Thymus (tissue), 14 donors: ENCODE data around the gene TERF2IP. TPM values are rescaled to one million over a fixed set of nuclear protein-coding genes. Genes with fewer than 3 reads are reported as not detected.

Experiments
- DNase-seq, 9 donors: peaks; one replicate each; pipeline ENCODE4 v3.0.0-alpha.2; 2013; ENCODE audit warnings: low spot score in 9 of 9, low read depth in 6 of 9, missing footprints in 1 of 9
- H3K27ac ChIP-seq, 2 donors: one replicate each; pipeline ENCODE4 v1.5.1; 2013; ENCODE audit warnings: control low read depth in 1 of 2, low read depth in 1 of 2, low read length in 1 of 2, mild to moderate bottlenecking in 1 of 2, moderate library complexity in 1 of 2
- H3K27me3 ChIP-seq, 2 donors: one replicate each; pipeline ENCODE4 v1.5.1; 2013; ENCODE audit warnings: low read length in 1 of 2; ENCODE audit not compliant: control insufficient read depth in 2 of 2, insufficient read depth in 1 of 2
- H3K36me3 ChIP-seq, 2 donors: one replicate each; pipeline ENCODE4 v1.5.1; 2013; ENCODE audit warnings: low read length in 1 of 2, mild to moderate bottlenecking in 1 of 2, moderate library complexity in 1 of 2; ENCODE audit not compliant: control insufficient read depth in 2 of 2, insufficient read depth in 2 of 2
- H3K4me1 ChIP-seq, 2 donors: one replicate each; pipeline ENCODE4 v1.5.1; 2013; ENCODE audit warnings: low read length in 2 of 2; ENCODE audit not compliant: control insufficient read depth in 2 of 2, insufficient read depth in 2 of 2
- H3K4me3 ChIP-seq, 2 donors: one replicate each; pipeline ENCODE4 v1.5.1; 2013; ENCODE audit warnings: low read length in 2 of 2, control low read depth in 1 of 2, mild to moderate bottlenecking in 1 of 2
- H3K9me3 ChIP-seq, 2 donors: one replicate each; pipeline ENCODE4 v1.5.1; 2013; ENCODE audit warnings: low read length in 1 of 2, mild to moderate bottlenecking in 1 of 2; ENCODE audit not compliant: control insufficient read depth in 2 of 2, insufficient read depth in 1 of 2
- WGBS: extraction: QIAGEN DNeasy Blood & Tissue Kit; methylation state at CpG from one replicate; pipeline ENCODE4 v1.1.7; 2013; 5-methylcytosine and 5-hydroxymethylcytosine counted together
- long read RNA-seq, 10 donors: transcript quantifications; one replicate each; lab custom pipeline, GENCODE V29; 2026
- polyA plus RNA-seq: library from polyadenylated mRNA; stranded (reverse); fragments of 200-250 nt; gene quantifications from one replicate; pipeline ENCODE4 v1.2.3, GENCODE V29; 2013
- total RNA-seq: library from RNA; stranded (reverse); fragments of 120-200 nt; gene quantifications from one replicate; pipeline ENCODE4 v1.2.4, GENCODE V29; 2013
- donor health status: healthy.

Gene TERF2IP, protein sequence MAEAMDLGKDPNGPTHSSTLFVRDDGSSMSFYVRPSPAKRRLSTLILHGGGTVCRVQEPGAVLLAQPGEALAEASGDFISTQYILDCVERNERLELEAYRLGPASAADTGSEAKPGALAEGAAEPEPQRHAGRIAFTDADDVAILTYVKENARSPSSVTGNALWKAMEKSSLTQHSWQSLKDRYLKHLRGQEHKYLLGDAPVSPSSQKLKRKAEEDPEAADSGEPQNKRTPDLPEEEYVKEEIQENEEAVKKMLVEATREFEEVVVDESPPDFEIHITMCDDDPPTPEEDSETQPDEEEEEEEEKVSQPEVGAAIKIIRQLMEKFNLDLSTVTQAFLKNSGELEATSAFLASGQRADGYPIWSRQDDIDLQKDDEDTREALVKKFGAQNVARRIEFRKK
- total RNA-seq, result 82.2 TPM
- 103 TPM for polyA plus RNA-seq
- long read RNA-seq, donor 1, transcript TERF2IP-201 (3 exons, 2,118 nt), result major isoform, 9 of 9 reads
- long read RNA-seq, donor 1, partial matches to known transcripts, result 0 of 9 reads
- long read RNA-seq, donor 1, other reads (novel, unspliced or antisense), result 0 of 9 reads
- long read RNA-seq, donor 2, result 0 reads
- long read RNA-seq, donor 3, transcript TERF2IP-201 (3 exons, 2,118 nt), result major isoform, 109 of 117 reads
- long read RNA-seq, donor 3, partial matches to known transcripts, result 7 of 117 reads
- long read RNA-seq, donor 3, other reads (novel, unspliced or antisense), result 0 of 117 reads
- long read RNA-seq, donor 4, transcript TERF2IP-201 (3 exons, 2,118 nt), result major isoform, 53 of 53 reads
- long read RNA-seq, donor 4, partial matches to known transcripts, result 0 of 53 reads
- long read RNA-seq, donor 4, other reads (novel, unspliced or antisense), result 0 of 53 reads
- long read RNA-seq, donor 5, transcript TERF2IP-201 (3 exons, 2,118 nt), result major isoform, 137 of 148 reads
- long read RNA-seq, donor 5, partial matches to known transcripts, result 11 of 148 reads
- long read RNA-seq, donor 5, other reads (novel, unspliced or antisense), result 0 of 148 reads
- long read RNA-seq, donor 6, transcript TERF2IP-201 (3 exons, 2,118 nt), result major isoform, 68 of 68 reads
- long read RNA-seq, donor 6, partial matches to known transcripts, result 0 of 68 reads
- long read RNA-seq, donor 6, other reads (novel, unspliced or antisense), result 0 of 68 reads
- long read RNA-seq, donor 7, transcript TERF2IP-201 (3 exons, 2,118 nt), result major isoform, 84 of 84 reads
- long read RNA-seq, donor 7, partial matches to known transcripts, result 0 of 84 reads
- long read RNA-seq, donor 7, other reads (novel, unspliced or antisense), result 0 of 84 reads
- long read RNA-seq, donor 8, transcript TERF2IP-201 (3 exons, 2,118 nt), result major isoform, 30 of 30 reads
- long read RNA-seq, donor 8, partial matches to known transcripts, result 0 of 30 reads
- long read RNA-seq, donor 8, other reads (novel, unspliced or antisense), result 0 of 30 reads
- long read RNA-seq, donor 9, transcript TERF2IP-201 (3 exons, 2,118 nt), result major isoform, 46 of 46 reads
- long read RNA-seq, donor 9, partial matches to known transcripts, result 0 of 46 reads
- long read RNA-seq, donor 9, other reads (novel, unspliced or antisense), result 0 of 46 reads
- long read RNA-seq, donor 10, transcript TERF2IP-201 (3 exons, 2,118 nt), result major isoform, 69 of 75 reads
- long read RNA-seq, donor 10, partial matches to known transcripts, result 6 of 75 reads
- long read RNA-seq, donor 10, other reads (novel, unspliced or antisense), result 0 of 75 reads

DNA sequence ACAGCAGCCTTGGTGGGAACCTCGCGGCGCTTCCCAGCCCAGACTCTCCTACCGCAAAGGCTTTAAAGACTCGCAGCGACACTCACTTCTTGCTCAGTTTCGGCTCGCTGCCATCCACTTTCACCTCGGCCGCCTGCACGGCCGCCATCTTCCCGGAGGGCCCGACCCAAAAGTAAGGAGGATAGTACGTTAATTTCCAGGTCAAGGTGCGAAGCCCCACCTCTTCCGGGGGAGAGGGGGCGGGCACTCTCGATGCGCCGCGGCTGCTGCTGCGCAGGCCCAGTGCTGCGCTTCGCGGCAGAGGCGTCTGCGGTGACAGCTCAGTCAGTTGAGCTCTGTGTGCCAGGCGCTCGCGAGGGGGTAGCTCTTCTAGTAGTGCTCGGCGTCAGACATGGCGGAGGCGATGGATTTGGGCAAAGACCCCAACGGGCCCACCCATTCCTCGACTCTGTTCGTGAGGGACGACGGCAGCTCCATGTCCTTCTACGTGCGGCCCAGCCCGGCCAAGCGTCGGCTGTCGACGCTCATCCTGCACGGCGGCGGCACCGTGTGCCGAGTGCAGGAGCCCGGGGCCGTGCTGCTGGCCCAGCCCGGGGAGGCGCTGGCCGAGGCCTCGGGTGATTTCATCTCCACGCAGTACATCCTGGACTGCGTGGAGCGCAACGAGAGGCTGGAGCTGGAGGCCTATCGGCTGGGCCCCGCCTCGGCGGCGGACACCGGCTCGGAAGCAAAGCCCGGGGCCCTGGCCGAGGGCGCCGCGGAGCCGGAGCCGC is at the start of gene TERF2IP, which contains the start of gene KARS1:
TSS of gene TERF2IP (plus strand) at position 282 of the 773 bp plus-strand sequence. CDS start at position 392, 110 bp downstream.
TSS of gene KARS1 (minus strand) at position 174 of the 773 bp plus-strand sequence. CDS start at position 148, 26 bp downstream.
- Histone ChIP-seq H3K4me3 (peak within 1 kb of the TSS; percentile 76 to 90), H3K36me3 (peaks cover 3 to 15% of the 10 kb centered on the region in 2 donors), H3K9me3 (no peaks in the 10 kb centered on the region), H3K4me1 (peaks cover 12 to 26% of the 10 kb centered on the region in 2 donors), H3K27ac (peak within 1 kb of the TSS; percentile 100), H3K27me3 (no peaks in the 10 kb centered on the region)
- peak; percentile 88 to 97 (median 94) for DNase-seq
- WGBS, result under 1% methylated on average over 76 of the region's 76 CpGs

DNA sequence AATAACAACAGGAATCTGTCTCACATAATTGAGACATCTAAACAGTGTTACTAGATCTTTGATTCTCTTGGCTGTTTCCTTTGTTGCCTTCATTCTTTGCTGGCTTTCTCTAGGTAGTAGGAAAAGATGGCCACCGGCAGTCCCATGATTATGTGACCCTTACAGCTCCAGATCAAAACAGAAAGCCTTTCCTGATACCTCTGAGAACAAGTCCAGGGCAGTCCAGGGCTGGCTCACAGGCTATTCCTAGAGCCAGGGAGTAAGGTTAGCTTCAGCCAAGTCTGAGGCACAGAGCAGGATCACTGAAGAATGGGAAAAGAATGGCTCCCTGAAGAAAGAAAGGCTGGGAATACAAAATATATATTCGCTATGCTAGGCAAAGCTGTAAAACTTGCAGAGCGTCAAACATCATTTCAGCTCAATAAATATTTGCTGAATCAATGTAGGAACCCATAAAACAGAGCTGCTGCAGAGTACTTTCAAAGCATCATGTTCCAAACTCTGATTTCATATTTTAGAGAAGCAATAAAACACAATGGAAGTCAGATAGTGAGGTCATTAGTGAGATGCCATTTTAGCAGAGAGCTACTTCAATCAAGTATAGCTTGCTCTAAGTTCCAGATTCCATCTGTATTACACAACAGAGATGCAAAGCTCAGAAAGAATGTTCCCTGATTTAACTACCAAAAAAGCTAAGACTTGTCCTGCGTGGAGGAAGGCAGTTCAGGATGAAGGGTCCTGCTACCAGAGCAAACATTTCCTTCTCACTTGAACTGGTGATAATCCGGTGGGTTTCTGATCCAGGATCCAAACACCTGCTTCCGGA is 47.9 kb upstream of the TERF2IP start:
- no peaks in the 10 kb centered on the region for H3K27me3 ChIP-seq
- peaks cover 45 to 55% of the 10 kb centered on the region in 2 donors for H3K36me3 ChIP-seq
- no peak overlapping the region for H3K4me3 ChIP-seq
- H3K4me1 ChIP-seq, result no peaks in the 10 kb centered on the region
- no peaks in the 10 kb centered on the region for H3K9me3 ChIP-seq
- no peak for DNase-seq
- 99% methylated on average over 6 of the region's 6 CpGs for WGBS
- H3K27ac ChIP-seq, result no peak overlapping the region

DNA sequence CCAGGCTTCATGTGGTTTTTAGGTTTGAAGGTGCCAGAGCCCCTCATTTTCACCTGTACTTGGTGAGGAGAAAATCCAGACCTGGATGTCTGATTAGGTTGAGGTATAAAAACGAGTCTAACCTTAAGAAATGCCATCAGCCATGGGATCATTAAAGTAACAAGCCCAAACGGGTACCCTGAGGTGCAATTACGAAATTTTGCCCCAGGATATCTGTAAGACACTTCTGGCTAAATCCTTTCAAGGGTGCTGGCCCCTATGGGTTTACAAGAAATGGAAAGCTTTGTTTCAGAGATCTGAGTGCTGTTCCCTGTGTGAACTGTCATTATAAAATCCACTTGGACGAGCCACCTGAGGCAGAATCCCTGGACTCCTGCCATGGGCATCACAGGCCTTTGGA is 44.3 kb upstream of the TERF2IP start:
- no peak for DNase-seq
- Histone ChIP-seq H3K9me3 (no peaks in the 10 kb centered on the region), H3K4me1 (no peaks in the 10 kb centered on the region), H3K4me3 (no peak overlapping the region), H3K27me3 (no peaks in the 10 kb centered on the region), H3K27ac (no peak overlapping the region), H3K36me3 (peaks cover 52 to 59% of the 10 kb centered on the region in 2 donors)
- 97% methylated on average over 4 of the region's 4 CpGs for WGBS

DNA sequence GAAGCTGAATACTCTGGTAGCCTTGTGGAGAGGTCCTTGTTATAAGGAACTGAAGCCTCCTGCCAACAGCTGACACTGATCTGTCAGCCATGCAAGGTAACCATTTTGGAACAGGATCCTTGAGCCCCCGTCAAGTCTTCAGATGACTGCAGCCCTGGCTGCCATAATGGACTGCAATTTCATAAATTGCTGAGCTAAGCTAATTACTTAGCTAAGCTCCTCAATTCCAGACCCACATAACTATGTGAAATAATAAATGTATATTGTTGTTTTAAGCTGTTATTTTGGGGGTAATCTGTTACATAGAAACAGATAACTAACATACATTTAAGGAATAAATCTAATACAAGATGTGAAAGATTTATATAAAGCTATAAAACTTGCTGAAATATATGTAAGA is 41.1 kb upstream of the TERF2IP start:
- no peaks in the 10 kb centered on the region for H3K27me3 ChIP-seq
- no peak overlapping the region for H3K4me3 ChIP-seq
- no peak for DNase-seq
- 98% methylated on average over 1 of the region's 1 CpG for WGBS
- H3K9me3 ChIP-seq, result no peaks in the 10 kb centered on the region
- H3K36me3 ChIP-seq, result peaks cover 52 to 58% of the 10 kb centered on the region in 2 donors
- H3K27ac ChIP-seq, result no peak overlapping the region
- no peaks in the 10 kb centered on the region for H3K4me1 ChIP-seq

DNA sequence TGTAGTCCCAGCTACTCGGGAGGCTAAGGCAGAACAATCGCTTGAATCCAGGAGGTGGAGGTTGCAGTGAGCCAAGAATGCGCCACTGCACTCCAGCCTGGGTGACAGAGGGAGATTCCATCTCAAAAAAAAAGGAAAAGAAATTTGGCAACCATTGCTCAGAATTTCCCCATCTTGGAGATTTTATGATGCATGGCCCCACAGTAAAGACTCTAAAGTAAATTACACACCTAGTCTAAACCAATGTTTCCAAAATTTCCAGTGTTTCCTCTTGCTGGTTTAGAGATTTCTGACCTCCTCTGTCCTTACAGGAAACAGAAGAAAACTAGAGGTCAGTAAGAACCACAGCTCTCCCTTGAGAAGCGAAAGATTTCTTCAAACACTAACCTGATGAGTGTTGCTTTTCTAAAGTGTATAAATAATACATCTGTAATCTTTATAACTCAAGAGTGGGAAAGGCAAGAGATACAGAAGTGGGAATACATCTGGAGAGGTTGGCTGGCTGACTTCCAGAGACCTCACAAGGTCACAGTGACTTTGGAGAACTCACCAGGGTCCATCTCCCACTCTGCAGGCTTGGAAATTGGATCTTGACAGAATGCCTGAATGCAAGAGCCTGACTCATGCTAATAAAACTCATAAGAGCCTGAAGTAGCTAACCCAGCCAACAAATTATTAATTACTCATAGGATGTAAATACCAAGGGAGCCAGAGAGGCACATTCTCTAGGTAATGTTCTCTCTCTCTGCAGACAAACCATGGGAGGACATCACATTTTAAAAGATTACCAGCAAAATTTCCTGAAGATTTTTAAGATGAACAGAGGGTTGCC is 33.3 kb upstream of the TERF2IP start:
- no peak overlapping the region for H3K4me3 ChIP-seq
- H3K27ac ChIP-seq, result no peak overlapping the region
- no peaks in the 10 kb centered on the region for H3K4me1 ChIP-seq
- no peaks in the 10 kb centered on the region for H3K9me3 ChIP-seq
- over 99% methylated on average over 4 of the region's 4 CpGs for WGBS
- peaks cover 45 to 55% of the 10 kb centered on the region in 2 donors for H3K36me3 ChIP-seq
- no peak for DNase-seq
- H3K27me3 ChIP-seq, result no peaks in the 10 kb centered on the region

DNA sequence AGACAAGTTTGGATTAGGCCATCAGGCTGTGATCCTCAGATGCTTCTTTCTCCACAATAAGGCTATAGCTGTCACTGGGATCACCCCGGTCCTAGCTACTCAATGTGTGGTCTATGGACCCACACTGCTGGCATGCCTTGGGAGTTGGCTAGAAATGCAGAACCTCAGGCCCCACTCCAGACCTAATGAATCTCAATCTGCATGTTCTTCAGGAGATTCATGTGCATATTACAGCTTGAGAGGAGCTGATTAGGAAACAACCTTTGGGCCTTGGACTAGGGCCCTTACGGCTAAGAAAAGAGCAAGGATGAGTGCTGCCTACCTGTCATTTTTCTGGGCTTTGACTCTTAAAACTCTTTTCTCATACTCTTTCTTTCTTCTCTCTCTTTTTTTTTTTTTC is 32.0 kb upstream of the TERF2IP start:
- no peak overlapping the region for H3K27ac ChIP-seq
- no peaks in the 10 kb centered on the region for H3K4me1 ChIP-seq
- no peaks in the 10 kb centered on the region for H3K27me3 ChIP-seq
- no peaks in the 10 kb centered on the region for H3K9me3 ChIP-seq
- peaks cover 49 to 55% of the 10 kb centered on the region in 2 donors for H3K36me3 ChIP-seq
- 99% methylated on average over 2 of the region's 2 CpGs for WGBS
- no peak for DNase-seq
- H3K4me3 ChIP-seq, result no peak overlapping the region
